Measurements from ENCODE around the gene SGSH.
A peak's percentile ranks its signal among the peaks of the same experiment; 100 is the strongest.
"Not testable (repeated sequence)": the region's sequence is repeated elsewhere in the genome, so short reads cannot be mapped to it uniquely, and the experiment has no call there.

SGSH gene

GRCh38 chr17:80253631-80254395 is 33.7 kb upstream of the SGSH start:
- DNase-seq, result no peak

DNA sequence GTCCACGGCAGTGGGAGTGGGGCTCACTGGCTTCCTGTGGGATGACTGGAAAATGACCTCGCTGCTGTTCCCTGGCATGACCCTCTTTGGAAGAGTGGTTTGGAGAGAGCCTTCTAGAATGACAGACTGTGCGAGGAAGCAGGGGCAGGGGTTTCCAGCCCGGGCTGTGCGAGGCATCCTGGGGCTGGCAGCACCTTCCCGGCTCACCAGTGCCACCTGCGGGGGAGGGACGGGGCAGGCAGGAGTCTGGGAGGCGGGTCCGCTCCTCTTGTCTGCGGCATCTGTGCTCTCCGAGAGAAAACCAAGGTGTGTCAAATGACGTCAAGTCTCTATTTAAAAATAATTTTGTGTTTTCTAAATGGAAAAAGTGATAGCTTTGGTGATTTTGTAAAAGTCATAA is 32.7 kb upstream of the SGSH start:
- DNase-seq, result peak; percentile 18

DNA sequence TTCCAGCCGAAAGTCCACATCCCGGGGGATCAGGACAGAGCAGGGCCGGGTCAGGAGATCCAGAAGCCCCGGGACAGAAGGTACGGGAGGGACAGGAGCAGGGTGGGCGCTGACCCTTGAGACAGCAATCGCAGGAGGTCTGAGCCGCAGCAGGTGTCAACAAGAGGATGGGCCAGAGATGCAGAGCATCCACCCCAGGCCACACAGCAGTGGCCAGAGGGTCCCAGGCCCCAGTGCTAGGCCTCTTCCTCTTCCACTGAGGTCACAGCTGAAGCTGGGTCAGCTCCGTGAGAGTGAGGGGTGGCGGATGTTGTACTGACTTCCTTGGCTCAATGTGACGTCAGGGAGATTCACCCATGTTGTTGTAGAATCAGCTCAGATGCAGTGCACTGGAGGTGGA is 31.8 kb upstream of the SGSH start:
- no peak for DNase-seq

DNA sequence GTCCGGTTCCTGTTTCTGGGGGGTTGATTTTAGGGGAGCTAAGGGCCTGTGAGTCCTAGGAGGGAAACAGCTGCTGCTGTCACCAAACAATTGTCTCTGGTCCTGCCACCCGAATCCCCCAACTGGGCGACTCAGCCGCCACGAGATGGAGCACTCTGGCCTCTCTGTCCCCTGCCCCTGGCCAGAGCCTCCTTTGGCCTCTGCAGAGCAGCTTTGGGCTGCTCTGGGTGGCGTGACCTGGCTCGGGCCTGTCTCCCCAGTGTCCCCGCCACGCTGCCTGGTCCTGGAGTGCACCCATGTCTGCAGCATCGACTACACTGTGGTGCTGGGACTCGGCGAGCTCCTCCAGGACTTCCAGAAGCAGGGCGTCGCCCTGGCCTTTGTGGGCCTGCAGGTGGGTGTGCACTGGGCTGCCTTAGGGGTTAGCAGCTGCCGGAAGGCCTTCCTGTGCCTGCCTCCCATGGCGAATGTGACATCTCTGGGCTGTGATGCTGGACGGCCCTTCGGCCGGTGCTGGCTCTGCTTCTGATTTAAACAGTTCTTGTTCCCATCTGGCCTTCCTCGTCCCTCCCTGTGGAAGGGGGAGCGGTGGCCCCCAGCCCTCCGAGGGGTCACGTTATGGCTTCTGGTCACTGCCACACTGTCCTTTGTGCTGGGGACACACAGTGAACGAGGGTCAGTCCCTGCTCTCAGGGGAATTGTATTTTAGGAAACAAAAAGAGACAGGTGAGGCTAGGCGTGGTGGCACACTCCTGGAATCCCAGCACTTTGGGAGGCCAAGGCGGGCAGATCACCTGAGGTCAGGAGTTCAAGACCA is 29.0 kb upstream of the SGSH start:
- no peak for DNase-seq

- DNase-seq, result no peak
These were observed 28.1 kb upstream of the SGSH start for GRCh38 chr17:80248001-80248893.

DNA sequence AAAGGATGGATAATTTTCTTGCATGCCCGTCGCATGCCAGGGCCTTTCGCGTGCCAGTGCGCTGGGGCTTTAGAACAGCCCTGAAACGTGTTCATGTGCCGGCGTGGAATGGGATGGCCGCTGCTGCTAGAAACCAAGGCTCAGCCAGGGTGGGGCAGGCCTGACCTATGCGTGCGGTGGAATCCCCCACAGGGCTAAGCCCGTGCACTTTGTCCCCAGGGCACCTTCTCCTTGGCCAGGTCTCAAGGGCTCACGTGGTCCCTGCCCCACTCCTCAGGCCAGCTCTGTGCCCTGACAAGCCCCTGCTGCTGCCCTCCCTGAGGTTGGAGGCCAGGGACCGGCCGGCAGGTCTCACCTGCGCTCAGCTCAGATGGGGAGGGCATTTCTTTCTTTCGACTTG is 27.4 kb upstream of the SGSH start:
- DNase-seq, result no peak

- DNase-seq, result no peak
These were observed 26.6 kb upstream of the SGSH start for GRCh38 chr17:80246726-80247125.

GRCh38 chr17:80246266-80246681 is 26.1 kb upstream of the SGSH start:
- DNase-seq, result no peak

DNA sequence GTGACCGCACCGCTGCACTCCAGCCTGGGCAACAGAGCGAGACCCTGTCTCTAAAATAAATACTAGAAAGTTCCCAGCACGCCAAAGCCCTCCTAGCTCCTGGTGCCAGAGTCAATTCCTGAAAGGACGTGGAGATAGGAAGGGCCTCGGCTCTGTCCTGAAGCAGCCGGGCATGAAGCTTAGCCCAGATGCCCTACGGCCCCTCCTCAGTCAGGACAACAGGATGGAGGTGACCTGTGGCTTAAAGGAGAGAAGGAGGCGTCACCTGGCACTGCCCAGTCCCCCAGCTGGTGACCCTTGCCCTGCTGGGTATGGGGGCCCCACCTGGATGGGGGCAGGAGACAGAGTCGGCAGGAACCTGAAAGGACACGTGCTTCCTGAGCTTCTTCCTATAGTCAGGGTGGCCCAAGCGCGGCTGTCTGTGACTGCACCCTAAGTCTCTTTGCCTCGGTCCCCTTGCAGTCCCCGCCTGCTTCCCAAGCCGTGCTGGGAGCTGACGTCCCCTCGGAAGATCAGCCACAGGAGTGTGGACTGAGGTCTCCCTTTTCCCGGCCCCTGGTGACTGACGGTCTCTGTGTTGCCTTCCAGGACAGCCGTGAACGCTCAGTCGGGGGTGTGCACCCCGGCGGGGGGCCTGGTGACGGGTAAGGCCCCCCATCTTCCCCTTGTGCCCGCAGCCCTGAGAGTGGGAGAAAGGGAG is 25.6 kb upstream of the SGSH start:
- no peak for DNase-seq

DNA sequence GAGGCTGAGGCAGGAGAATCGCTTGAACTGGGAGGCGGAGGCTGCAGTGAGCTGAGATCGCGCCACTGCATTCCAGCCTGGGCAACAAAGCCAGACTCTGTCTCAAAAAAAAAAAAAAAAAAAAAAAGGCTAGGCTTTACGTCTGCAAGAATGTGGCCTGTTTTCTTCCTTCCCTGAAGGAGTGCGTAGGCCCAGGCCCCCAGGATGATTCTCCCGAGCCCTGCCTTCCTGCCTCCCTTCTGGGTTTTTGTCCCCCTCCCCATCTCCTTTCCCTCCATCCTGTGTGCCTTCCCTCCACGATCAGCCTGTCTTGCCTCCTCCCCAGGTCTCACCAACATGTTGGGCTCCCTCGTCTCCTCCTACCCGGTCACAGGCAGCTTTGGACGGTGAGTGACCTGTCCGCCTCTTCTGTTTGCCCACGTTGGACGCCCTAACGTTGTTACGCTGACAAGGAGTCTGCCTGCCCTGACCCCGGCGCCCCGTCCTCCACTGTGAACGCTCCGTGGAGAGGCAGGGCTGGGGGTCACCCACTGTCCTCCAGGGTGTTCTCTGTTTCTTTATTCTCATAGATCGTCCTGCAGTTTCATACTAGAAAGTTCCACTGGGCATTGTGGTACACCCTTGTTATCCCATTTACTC is 24.9 kb upstream of the SGSH start:
- no peak for DNase-seq

DNA sequence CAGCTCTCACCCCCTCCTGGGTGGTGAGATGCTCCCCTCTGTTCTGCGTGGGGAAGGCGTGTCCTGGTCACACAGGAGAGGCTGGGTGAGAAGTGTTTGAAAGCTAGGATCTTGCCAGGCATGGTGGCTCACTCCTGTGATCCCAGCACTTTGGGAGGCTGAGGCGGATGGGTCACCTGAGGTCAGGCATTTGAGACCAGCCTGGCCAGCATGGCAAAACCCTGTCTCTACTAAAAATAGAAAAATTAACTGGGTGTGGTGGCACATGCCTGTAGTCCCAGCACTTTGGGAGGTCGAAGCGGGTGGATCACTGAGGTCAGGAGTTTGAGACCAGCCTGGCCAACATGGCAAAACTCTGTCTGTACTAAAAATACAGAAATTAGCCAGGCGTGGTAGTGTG is 24.3 kb upstream of the SGSH start:
- not testable (repeated sequence) for DNase-seq

GRCh38 chr17:80243526-80244433 is 23.6 kb upstream of the SGSH start:
- no peak for DNase-seq

- no peak for DNase-seq
These were observed 22.4 kb upstream of the SGSH start for GRCh38 chr17:80242505-80242904.

GRCh38 chr17:80237386-80237785 is 17.3 kb upstream of the SGSH start:
- DNase-seq, result no peak

DNA sequence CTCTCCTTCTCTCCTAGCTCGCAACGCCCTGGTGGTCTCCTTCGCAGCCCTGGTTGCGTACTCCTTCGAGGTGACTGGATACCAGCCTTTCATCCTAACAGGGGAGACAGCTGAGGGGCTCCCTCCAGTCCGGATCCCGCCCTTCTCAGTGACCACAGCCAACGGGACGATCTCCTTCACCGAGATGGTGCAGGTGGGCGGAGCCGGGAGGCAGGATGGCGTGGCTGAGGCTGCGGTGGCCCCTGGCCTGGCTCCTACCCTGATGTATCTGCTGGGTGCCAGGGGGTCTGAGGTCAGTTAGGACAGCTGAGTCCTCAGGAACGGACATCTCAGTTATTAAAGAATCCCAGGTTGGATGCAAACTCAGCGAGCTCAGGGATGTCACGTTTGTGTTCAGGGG is 16.8 kb upstream of the SGSH start:
- DNase-seq, result no peak

DNA sequence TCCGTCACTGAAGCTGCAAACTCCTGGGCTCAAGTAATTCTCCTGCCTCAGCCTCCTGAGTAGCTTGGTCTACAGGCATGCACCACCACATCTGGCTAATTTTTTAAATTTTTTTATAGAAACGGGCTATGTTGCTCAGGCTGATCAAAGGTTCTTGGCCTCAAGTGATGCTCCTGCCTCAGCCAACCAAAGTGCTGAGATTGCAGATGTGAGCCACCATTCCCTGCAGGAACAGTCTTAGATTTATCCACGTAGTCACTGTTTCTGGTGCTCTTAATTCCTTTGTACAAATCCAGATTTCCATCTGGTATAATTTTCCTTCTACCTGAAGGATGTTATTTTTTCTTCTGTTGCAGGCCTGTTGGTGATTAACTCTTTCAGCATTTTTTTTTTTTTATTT is 13.1 kb upstream of the SGSH start:
- no peak for DNase-seq

GRCh38 chr17:80232438-80232837 is 12.3 kb upstream of the SGSH start:
- no peak for DNase-seq

GRCh38 chr17:80229011-80229410 is 8.9 kb upstream of the SGSH start:
- no peak for DNase-seq

DNA sequence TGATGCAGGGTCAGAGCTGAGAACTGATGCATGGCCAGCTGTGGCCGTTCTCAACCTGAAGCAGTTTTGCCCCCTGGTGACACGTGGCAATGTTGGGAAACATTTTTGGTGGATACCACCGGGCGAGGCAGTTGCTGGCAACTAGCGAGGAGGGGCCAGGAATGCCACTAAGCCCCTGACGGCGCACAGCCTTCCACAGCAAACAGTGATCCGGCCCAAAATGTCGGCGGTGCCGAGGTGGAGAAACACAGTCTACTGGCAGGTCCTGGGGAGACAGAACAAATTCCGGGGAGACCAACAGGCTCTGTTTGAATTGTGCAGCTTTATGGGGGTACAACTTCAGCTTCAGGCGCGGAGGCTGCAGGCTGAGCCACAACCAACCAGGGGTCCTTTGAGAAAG is 8.3 kb upstream of the SGSH start:
- DNase-seq, result no peak

DNA sequence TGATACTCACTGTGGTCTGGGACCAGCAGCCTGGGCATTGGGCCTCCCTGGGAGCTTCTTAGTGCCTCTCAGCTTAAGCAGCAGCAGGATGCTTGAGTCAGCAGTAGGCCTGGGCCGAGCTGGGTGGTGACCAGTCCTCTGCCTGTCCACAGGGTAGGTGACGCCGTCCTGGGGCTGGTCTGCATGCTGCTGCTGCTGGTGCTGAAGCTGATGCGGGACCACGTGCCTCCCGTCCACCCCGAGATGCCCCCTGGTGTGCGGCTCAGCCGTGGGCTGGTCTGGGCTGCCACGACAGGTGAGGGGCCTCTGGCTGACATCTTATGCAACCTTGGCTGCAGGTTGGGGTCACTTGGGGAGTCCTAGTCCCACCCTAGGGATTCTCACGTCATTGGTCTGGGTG is 7.5 kb upstream of the SGSH start:
- DNase-seq, result no peak

DNA sequence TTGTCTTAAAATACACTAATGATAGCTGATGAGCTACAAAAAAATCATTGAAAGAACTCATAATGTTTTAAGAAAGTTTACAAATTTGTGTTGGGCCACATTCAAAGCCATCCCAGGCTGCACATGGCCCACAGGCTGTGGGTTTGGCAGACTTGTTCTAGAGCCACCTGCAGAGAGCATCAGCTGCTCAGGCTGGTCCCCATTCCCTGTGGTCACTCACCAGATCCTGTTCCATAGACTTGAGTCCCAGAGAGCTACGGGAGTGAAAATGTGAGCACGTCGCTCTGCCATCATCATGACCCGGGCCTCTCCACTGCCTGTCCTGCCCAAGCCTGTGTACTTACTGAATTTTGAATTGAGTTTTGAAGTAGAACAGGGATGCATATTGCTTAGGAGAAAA is 7.0 kb upstream of the SGSH start:
- no peak for DNase-seq

All from fibroblast of skin of abdomen (primary cell).